ENCODE results near the gene CMTM8. TPM values are rescaled to one million over a fixed set of nuclear protein-coding genes. Genes with fewer than 3 reads are reported as not detected.

CMTM8 gene
- total RNA-seq, 2 experiments from 2014 or later: 6.4 to 6.9 TPM

DNA sequence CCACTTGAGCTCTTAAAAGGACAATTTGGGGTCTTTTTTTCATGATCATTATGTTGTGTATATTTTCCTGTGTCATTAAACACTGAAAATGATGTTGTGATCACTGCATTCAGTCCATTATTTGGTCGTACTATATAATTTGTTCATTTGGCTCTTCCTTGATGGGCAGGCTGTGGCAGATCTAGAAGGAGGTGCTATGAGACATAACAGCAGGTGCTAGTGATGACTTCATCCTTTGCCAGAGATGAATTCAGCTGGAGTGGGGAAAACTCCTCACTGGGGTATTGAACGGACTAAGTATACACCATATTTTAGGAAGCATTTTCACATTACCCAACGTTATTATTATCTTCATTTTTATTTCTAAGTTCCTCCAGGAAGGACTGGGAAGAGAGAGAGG, 165.2 kb downstream of the CMTM8 start:
- intact Hi-C loops (cut with micrococcal nuclease): no loop called here
- peaks cover 71% of the 10 kb centered on the region for H3K4me1 Mint-ChIP-seq (ENCODE audit: low read depth)
- no peaks in the 10 kb centered on the region for H3K9me3 Mint-ChIP-seq
- peaks cover 27% of the 10 kb centered on the region for H3K36me3 Mint-ChIP-seq (ENCODE audit: low read depth)
- H3K27me3 Mint-ChIP-seq: no peaks in the 10 kb centered on the region
- H3K4me3 Mint-ChIP-seq: peak overlapping the region; percentile 10
- ChIA-PET CTCF (interaction anchor here (1.0 to 5.5 kb wide), 2 partner anchors 47 to 65 kb away, joined by 3 to 32 read pairs; no protein-coding TSS in a partner anchor), POLR2A (interaction anchor here (0.8 to 2.7 kb wide), 4 partner anchors 8 to 54 kb away, joined by 3 to 8 read pairs (median 5); no protein-coding TSS in a partner anchor)
- TF ChIP-seq, protein P1, sequence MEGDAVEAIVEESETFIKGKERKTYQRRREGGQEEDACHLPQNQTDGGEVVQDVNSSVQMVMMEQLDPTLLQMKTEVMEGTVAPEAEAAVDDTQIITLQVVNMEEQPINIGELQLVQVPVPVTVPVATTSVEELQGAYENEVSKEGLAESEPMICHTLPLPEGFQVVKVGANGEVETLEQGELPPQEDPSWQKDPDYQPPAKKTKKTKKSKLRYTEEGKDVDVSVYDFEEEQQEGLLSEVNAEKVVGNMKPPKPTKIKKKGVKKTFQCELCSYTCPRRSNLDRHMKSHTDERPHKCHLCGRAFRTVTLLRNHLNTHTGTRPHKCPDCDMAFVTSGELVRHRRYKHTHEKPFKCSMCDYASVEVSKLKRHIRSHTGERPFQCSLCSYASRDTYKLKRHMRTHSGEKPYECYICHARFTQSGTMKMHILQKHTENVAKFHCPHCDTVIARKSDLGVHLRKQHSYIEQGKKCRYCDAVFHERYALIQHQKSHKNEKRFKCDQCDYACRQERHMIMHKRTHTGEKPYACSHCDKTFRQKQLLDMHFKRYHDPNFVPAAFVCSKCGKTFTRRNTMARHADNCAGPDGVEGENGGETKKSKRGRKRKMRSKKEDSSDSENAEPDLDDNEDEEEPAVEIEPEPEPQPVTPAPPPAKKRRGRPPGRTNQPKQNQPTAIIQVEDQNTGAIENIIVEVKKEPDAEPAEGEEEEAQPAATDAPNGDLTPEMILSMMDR (IDR thresholded peaks at IDR 0.05): no peak
- peak overlapping the region; percentile 100 for H3K27ac Mint-ChIP-seq
- ATAC-seq: no peak
- DNase-seq: no peak

GRCh38 chr3:32404714-32405113, 166.2 kb downstream of the CMTM8 start:
- intact Hi-C loops (cut with micrococcal nuclease): no loop called here
- Mint-ChIP-seq H3K27me3 (no peaks in the 10 kb centered on the region), H3K4me1 (ENCODE audit: low read depth) (peaks cover 67% of the 10 kb centered on the region), H3K27ac (peak overlapping the region; percentile 16), H3K4me3 (no peak overlapping the region), H3K9me3 (no peaks in the 10 kb centered on the region), H3K36me3 (ENCODE audit: low read depth) (peaks cover 27% of the 10 kb centered on the region)
- DNase-seq (no peak), ATAC-seq (no peak)
- POLR2A ChIA-PET: interaction anchor here (0.8 to 2.7 kb wide), 3 partner anchors 34 to 56 kb away, joined by 3 to 7 read pairs (median 3); no protein-coding TSS in a partner anchor
- TF ChIP-seq, protein P1 (IDR thresholded peaks at IDR 0.05): no peak
- CTCF ChIA-PET: interaction anchor here (0.9 to 5.5 kb wide), 4 partner anchors 8 to 64 kb away, joined by 3 to 32 read pairs (median 4); no protein-coding TSS in a partner anchor

DNA sequence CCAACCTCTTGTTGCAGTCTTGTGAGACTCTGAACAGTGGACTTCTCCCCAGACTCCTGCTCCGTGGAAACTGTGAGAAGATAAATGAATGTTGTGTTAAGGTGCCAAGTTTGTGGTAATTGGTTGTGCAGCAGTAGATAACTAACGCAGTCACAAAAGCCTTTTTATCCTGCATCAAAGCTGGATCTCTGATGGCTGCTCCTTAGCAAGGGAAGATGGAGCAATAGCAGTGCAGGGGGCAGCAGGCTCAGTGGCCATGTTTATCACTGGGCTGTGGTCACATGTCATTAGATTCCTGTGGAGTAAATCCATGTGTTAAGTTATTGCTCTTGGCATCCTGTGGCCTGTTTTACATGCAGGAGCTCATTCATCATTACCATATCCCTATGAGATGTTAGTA, 166.7 kb downstream of the CMTM8 start:
- ATAC-seq (no peak), DNase-seq (no peak)
- POLR2A ChIA-PET: interaction anchor here (0.8 to 1.3 kb wide), 2 partner anchors 34 to 55 kb away, joined by 3 read pairs; no protein-coding TSS in a partner anchor
- intact Hi-C loops (cut with micrococcal nuclease): no loop called here
- H3K4me1 Mint-ChIP-seq (ENCODE audit: low read depth): peaks cover 72% of the 10 kb centered on the region
- no peaks in the 10 kb centered on the region for H3K9me3 Mint-ChIP-seq
- H3K27ac Mint-ChIP-seq: peak overlapping the region; percentile 16
- TF ChIP-seq, protein P1 (IDR thresholded peaks at IDR 0.05): no peak
- H3K27me3 Mint-ChIP-seq: no peaks in the 10 kb centered on the region
- CTCF ChIA-PET: interaction anchor here (0.9 to 5.5 kb wide), 5 partner anchors 9 to 64 kb away, joined by 3 to 32 read pairs (median 4); no protein-coding TSS in a partner anchor
- H3K36me3 Mint-ChIP-seq (ENCODE audit: low read depth): peaks cover 27% of the 10 kb centered on the region
- H3K4me3 Mint-ChIP-seq: no peak overlapping the region

GRCh38 chr3:32405711-32406323, 167.3 kb downstream of the CMTM8 start:
- Mint-ChIP-seq H3K4me1 (ENCODE audit: low read depth) (peaks cover 74% of the 10 kb centered on the region), H3K27me3 (no peaks in the 10 kb centered on the region), H3K4me3 (no peak overlapping the region), H3K36me3 (ENCODE audit: low read depth) (peaks cover 27% of the 10 kb centered on the region), H3K9me3 (no peaks in the 10 kb centered on the region), H3K27ac (no peak overlapping the region)
- no peak for DNase-seq
- ChIA-PET POLR2A (interaction anchor here (0.8 to 1.3 kb wide), 2 partner anchors 33 to 54 kb away, joined by 3 read pairs; no protein-coding TSS in a partner anchor), CTCF (interaction anchor here (0.8 to 5.5 kb wide), 5 partner anchors 9 to 108 kb away, joined by 3 to 32 read pairs (median 3); no protein-coding TSS in a partner anchor)
- intact Hi-C loops (cut with micrococcal nuclease): no loop called here
- TF ChIP-seq, protein P1 (IDR thresholded peaks at IDR 0.05): no peak
- no peak for ATAC-seq
